ENCODE data around the gene DAGLA.

DNA sequence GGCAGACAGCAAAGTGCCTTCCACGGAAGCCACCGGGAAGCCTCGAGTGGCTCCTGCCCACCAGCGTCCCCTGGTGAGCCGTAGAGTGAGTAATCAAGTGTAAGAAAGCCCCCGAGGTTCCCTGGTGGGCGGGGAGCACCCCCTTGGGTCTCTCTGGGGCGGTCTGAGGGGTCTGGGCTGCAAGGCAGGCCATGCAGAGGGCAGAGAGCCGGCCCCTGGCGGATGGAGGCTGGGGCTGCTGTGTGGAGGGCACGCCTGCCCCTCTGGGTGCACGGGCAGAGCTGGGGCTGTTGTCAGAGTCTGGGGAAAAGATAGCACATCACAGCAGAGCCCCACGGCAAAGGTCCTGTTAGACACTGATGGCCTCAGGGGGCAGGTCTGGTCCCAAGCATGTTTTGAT is 46.6 kb downstream of the DAGLA start:
- TF ChIP-seq EP300 (IDR thresholded peaks at IDR 0.05) = no peak
- TF ChIP-seq, protein P1, sequence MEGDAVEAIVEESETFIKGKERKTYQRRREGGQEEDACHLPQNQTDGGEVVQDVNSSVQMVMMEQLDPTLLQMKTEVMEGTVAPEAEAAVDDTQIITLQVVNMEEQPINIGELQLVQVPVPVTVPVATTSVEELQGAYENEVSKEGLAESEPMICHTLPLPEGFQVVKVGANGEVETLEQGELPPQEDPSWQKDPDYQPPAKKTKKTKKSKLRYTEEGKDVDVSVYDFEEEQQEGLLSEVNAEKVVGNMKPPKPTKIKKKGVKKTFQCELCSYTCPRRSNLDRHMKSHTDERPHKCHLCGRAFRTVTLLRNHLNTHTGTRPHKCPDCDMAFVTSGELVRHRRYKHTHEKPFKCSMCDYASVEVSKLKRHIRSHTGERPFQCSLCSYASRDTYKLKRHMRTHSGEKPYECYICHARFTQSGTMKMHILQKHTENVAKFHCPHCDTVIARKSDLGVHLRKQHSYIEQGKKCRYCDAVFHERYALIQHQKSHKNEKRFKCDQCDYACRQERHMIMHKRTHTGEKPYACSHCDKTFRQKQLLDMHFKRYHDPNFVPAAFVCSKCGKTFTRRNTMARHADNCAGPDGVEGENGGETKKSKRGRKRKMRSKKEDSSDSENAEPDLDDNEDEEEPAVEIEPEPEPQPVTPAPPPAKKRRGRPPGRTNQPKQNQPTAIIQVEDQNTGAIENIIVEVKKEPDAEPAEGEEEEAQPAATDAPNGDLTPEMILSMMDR (IDR thresholded peaks at IDR 0.05) = no peak

Data from tibial nerve (tissue), 4 donors.